DND-41 (cell line): ENCODE data around the gene LILRA6.

Experiments
- ATAC-seq: fragments of 200-7000 bp; cut with Tn5 transposase; 3 replicates; pipeline ENCODE4 v1.9.1; 2021; ENCODE audit warnings: low read depth; ENCODE audit not compliant: insufficient read depth
- DNase-seq: peaks from one replicate; pipeline ENCODE4 v3.0.0-alpha.2; 2020
- H2AFZ ChIP-seq: 2 replicates; pipeline ENCODE4 v1.6.0; 2012; ENCODE audit warnings: low read depth, low read length
- H3K27ac ChIP-seq: 2 replicates; pipeline ENCODE4 v1.5.1; 2012; ENCODE audit warnings: low read length, inconsistent platforms
- H3K27me3 ChIP-seq: fragments of 200-600 bp; sonication (generic); 2 replicates; pipeline ENCODE4 v1.6.0; 2012; ENCODE audit warnings: low read length, mild to moderate bottlenecking, inconsistent platforms; ENCODE audit not compliant: insufficient read depth, poor library complexity
- H3K36me3 ChIP-seq: 2 replicates; pipeline ENCODE4 v1.5.1; 2012; ENCODE audit warnings: low read length, inconsistent platforms; ENCODE audit not compliant: insufficient read depth
- H3K4me1 ChIP-seq: 2 replicates; pipeline ENCODE4 v1.5.1; 2012; ENCODE audit warnings: mild to moderate bottlenecking, low read length; ENCODE audit not compliant: insufficient read depth
- H3K4me2 ChIP-seq: 2 replicates; pipeline ENCODE4 v1.6.0; 2012; ENCODE audit warnings: mild to moderate bottlenecking, moderate library complexity, low read length, inconsistent platforms; ENCODE audit not compliant: insufficient read depth
- H3K4me3 ChIP-seq, 2 experiments: fragments of 200-600 bp in 1 of 2; shearing (Covaris generic) in 1 of 2; 2 replicates each; pipeline ENCODE4 v1.5.1; 2012 to 2016; ENCODE audit warnings: inconsistent platforms in 2 of 2, low read length in 2 of 2, mild to moderate bottlenecking in 2 of 2, low read depth in 1 of 2, moderate library complexity in 1 of 2
- H3K79me2 ChIP-seq: 2 replicates; pipeline ENCODE4 v1.6.0; 2012; ENCODE audit warnings: low read length, inconsistent platforms; ENCODE audit not compliant: insufficient read depth
- H3K9ac ChIP-seq: 2 replicates; pipeline ENCODE4 v1.6.0; 2012; ENCODE audit warnings: low read depth, mild to moderate bottlenecking, inconsistent platforms, low read length, moderate library complexity
- H3K9me3 ChIP-seq: 2 replicates; pipeline ENCODE4 v1.5.1; 2012; ENCODE audit warnings: low read length, moderate library complexity, mild to moderate bottlenecking, inconsistent platforms; ENCODE audit not compliant: insufficient read depth, severe bottlenecking
- H4K20me1 ChIP-seq: 2 replicates; pipeline ENCODE4 v1.6.0; 2012; ENCODE audit warnings: low read length; ENCODE audit not compliant: insufficient read depth
- CTCF ChIP-seq: IDR thresholded peaks from 2 replicates; pipeline ENCODE4 v1.5.1; 2012; ENCODE audit warnings: borderline replicate concordance, low read length, moderate library complexity, mild to moderate bottlenecking; ENCODE audit not compliant: poor library complexity, severe bottlenecking; ENCODE audit errors: extremely low read depth
- EZH2 ChIP-seq: IDR thresholded peaks from 3 replicates; pipeline ENCODE4 v1.6.1; 2012; ENCODE audit warnings: borderline replicate concordance, low read depth, mild to moderate bottlenecking, moderate library complexity, low read length, inconsistent platforms; ENCODE audit not compliant: severe bottlenecking

The LILRA6 gene

GRCh38 chr19:54211235-54211634 lies 31.4 kb downstream of the LILRA6 start:
- ATAC-seq (no peak), DNase-seq (no peak)
- Histone ChIP-seq H3K4me1 (peaks cover 8% of the 10 kb centered on the region), H3K9ac (no peak overlapping the region), H3K4me3 (no peak overlapping the region), H3K79me2 (peaks cover 31% of the 10 kb centered on the region), H3K9me3 (no peaks in the 10 kb centered on the region), H3K36me3 (peaks cover 46% of the 10 kb centered on the region), H3K27ac (no peak overlapping the region), H3K27me3 (no peaks in the 10 kb centered on the region), H4K20me1 (peaks cover 52% of the 10 kb centered on the region), H2AFZ (no peak overlapping the region), H3K4me2 (no peak overlapping the region)
- TF ChIP-seq EZH2 (no peak), CTCF (no peak)

- Histone ChIP-seq H3K27ac (no peak overlapping the region), H2AFZ (no peak overlapping the region), H3K9me3 (no peaks in the 10 kb centered on the region), H3K4me2 (no peak overlapping the region), H3K9ac (no peak overlapping the region), H3K4me3 (no peak overlapping the region), H3K27me3 (no peaks in the 10 kb centered on the region), H4K20me1 (peaks cover 65% of the 10 kb centered on the region), H3K4me1 (peaks cover 17% of the 10 kb centered on the region), H3K79me2 (peaks cover 43% of the 10 kb centered on the region), H3K36me3 (peaks cover 59% of the 10 kb centered on the region)
- ATAC-seq (peak; percentile 23; the same call in 2 of the 3 replicates), DNase-seq (peak; percentile 36)
- no peak for TF ChIP-seq EZH2
- no peak for TF ChIP-seq CTCF
Measured at GRCh38 chr19:54209811-54210494, 32.6 kb downstream of the LILRA6 start.

- TF ChIP-seq EZH2 (no peak), CTCF (no peak)
- ATAC-seq (peak; percentile 32), DNase-seq (no peak)
- H2AFZ ChIP-seq = no peak overlapping the region
- no peaks in the 10 kb centered on the region for H3K9me3 ChIP-seq
- H3K27me3 ChIP-seq = no peaks in the 10 kb centered on the region
- peaks cover 51% of the 10 kb centered on the region for H3K79me2 ChIP-seq
- H3K9ac ChIP-seq = no peak overlapping the region
- peaks cover 24% of the 10 kb centered on the region for H3K4me1 ChIP-seq
- no peak overlapping the region for H3K4me3 ChIP-seq
- no peak overlapping the region for H3K4me2 ChIP-seq
- peaks cover 66% of the 10 kb centered on the region for H3K36me3 ChIP-seq
- H4K20me1 ChIP-seq = peaks cover 72% of the 10 kb centered on the region
- H3K27ac ChIP-seq = no peak overlapping the region
Measured at GRCh38 chr19:54209058-54209810, 33.4 kb downstream of the LILRA6 start.
